K562 (cell line): Measurements from ENCODE around the gene SCTR. TPM values are rescaled to one million over a fixed set of nuclear protein-coding genes. Genes with fewer than 3 reads are reported as not detected.

Source experiments
- ATAC-seq: fragments of 200-7000 bp; cut with Tn5 transposase; 3 replicates; pipeline ENCODE4 v1.9.1; 2020; ENCODE audit warnings: moderate library complexity
- BruUV-seq: library from RNA; stranded (reverse); fragments of 400-500 nt; replicated peaks from 2 replicates; lab custom pipeline; 2021; lab: Mats Ljungman, UMichigan
- CTCF ChIA-PET: fragments of 300-600 bp; formaldehyde crosslinking; extraction: SDS; loops from one replicate; lab custom pipeline; 2021; ENCODE audit warnings: low intra/inter-chr PET ratio; lab: Yijun Ruan, JAX
- POLR2A ChIA-PET: fragments of 300-600, 350-650 bp; sonication (Branson Sonifier 250); formaldehyde crosslinking; extraction: SDS; loops from one replicate; lab custom pipeline; 2021; ENCODE audit warnings: antibody characterized with exemption, inconsistent platforms; lab: Yijun Ruan, JAX
- DNase-seq, 4 experiments: peaks; one replicate each; pipeline versions ENCODE4 v3.0.0 to v3.0.0-alpha.2; 2011 to 2018; ENCODE audit warnings: low spot score in 3 of 4, mixed read lengths in 3 of 4; ENCODE audit errors: extremely low read depth in 1 of 4
- FAIRE-seq: peaks from 2 replicates; lab custom pipeline; 2011; peaks lifted over from hg19 to GRCh38; lab: Jason Lieb, UNC
- H2AFZ ChIP-seq: 2 replicates; pipeline ENCODE4 v1.6.0; 2011; ENCODE audit warnings: low read depth, low read length, control low read depth, inconsistent platforms
- H3K27ac ChIP-seq: fragments of 200-600 bp; 3 replicates; pipeline ENCODE4 v1.8.0; 2011; ENCODE audit warnings: low read depth, mild to moderate bottlenecking, control low read depth, inconsistent platforms, low read length, moderate library complexity, mixed read lengths; ENCODE audit errors: extremely low read depth
- H3K27me3 ChIP-seq, 2 experiments: fragments of 300-600 bp in 1 of 2; 2 replicates in 1 of 2; 3 replicates in 1 of 2; pipeline versions ENCODE4 v1.6.0 to v1.8.0; 2011; ENCODE audit warnings: inconsistent platforms in 2 of 2, low read length in 2 of 2, mild to moderate bottlenecking in 1 of 2, mixed read lengths in 1 of 2, moderate library complexity in 1 of 2; ENCODE audit not compliant: control insufficient read depth in 2 of 2, insufficient read depth in 2 of 2
- H3K36me3 ChIP-seq: fragments of 300-600 bp; 3 replicates; pipeline ENCODE4 v1.8.0; 2011; ENCODE audit warnings: mild to moderate bottlenecking, low read length, inconsistent platforms; ENCODE audit not compliant: control insufficient read depth, insufficient read depth
- H3K4me1 ChIP-seq, 2 experiments: fragments of 200-600 bp in 1 of 2; replicated peaks in 1 of 2; 2 replicates in 1 of 2; 3 replicates in 1 of 2; pipeline versions ENCODE4 v1.5.1 to v1.8.0; 2011; ENCODE audit warnings: inconsistent platforms in 2 of 2, low read length in 2 of 2, mild to moderate bottlenecking in 1 of 2, mixed read lengths in 1 of 2, moderate library complexity in 1 of 2; ENCODE audit not compliant: control insufficient read depth in 2 of 2, insufficient read depth in 2 of 2
- H3K4me2 ChIP-seq: 2 replicates; pipeline ENCODE4 v1.6.1; 2011; ENCODE audit warnings: low read length, control low read depth, inconsistent platforms, mixed read lengths; ENCODE audit not compliant: insufficient read depth
- H3K4me3 ChIP-seq: fragments of 200-600 bp; sonication (generic), shearing (Covaris generic); 2 replicates; pipeline ENCODE4 v1.5.1; 2016; ENCODE audit warnings: control low read depth, inconsistent platforms
- H3K79me2 ChIP-seq: fragments of 200-600 bp; 3 replicates; pipeline ENCODE4 v1.8.0; 2011; ENCODE audit warnings: low read length, inconsistent platforms; ENCODE audit not compliant: control insufficient read depth, insufficient read depth
- H3K9ac ChIP-seq, 2 experiments: 2 replicates each; pipeline versions ENCODE4 v1.6.0 to v1.6.1; 2011; ENCODE audit warnings: low read depth in 2 of 2, low read length in 2 of 2, control low read depth in 1 of 2, inconsistent platforms in 1 of 2, mild to moderate bottlenecking in 1 of 2, mixed read lengths in 1 of 2; ENCODE audit not compliant: insufficient read depth in 1 of 2
- H3K9me1 ChIP-seq: one replicate; pipeline ENCODE4 v1.6.0; 2011; ENCODE audit warnings: inconsistent platforms, mild to moderate bottlenecking, low read length, moderate library complexity; ENCODE audit not compliant: control insufficient read depth, insufficient read depth
- H3K9me3 ChIP-seq: replicated peaks from 2 replicates; pipeline ENCODE4 v1.5.1; 2011; ENCODE audit warnings: low read depth, low read length, inconsistent platforms; ENCODE audit not compliant: control insufficient read depth, insufficient read depth
- H4K20me1 ChIP-seq: replicated peaks from 2 replicates; pipeline ENCODE4 v1.6.1; 2011; ENCODE audit warnings: low read length, inconsistent platforms, mixed read lengths; ENCODE audit not compliant: control insufficient read depth, insufficient read depth
- BCL6 ChIP-seq: fragments of 250-450 bp; sonication (Bioruptor Pico); IDR thresholded peaks from 2 replicates; pipeline ENCODE4 v1.4.0; 2020
- CHCHD3 ChIP-seq: fragments of 250-450 bp; sonication (Bioruptor Pico); IDR thresholded peaks from 2 replicates; pipeline ENCODE4 v2.1.2; 2022; ENCODE audit warnings: mild to moderate bottlenecking
- CREBBP ChIP-seq: IDR thresholded peaks from one replicate; pipeline ENCODE4 v1.6.1; 2012; ENCODE audit warnings: low read depth, mild to moderate bottlenecking, control low read depth, inconsistent platforms, low read length
- ELF4 ChIP-seq: fragments of 450-650 bp; formaldehyde crosslinking; IDR thresholded peaks from 2 replicates; pipeline ENCODE4 v1.4.0; 2022; ENCODE audit warnings: missing genetic modification characterization
- FOS ChIP-seq: IDR thresholded peaks from 3 replicates; pipeline ENCODE4 v1.6.1; 2011; ENCODE audit not compliant: insufficient read length; ENCODE audit errors: extremely low read depth
- MAFK ChIP-seq: IDR thresholded peaks from 2 replicates; pipeline ENCODE4 v1.6.1; 2011; ENCODE audit warnings: low read length, improper control_type of control experiment
- NBN ChIP-seq: fragments of 450-650 bp; IDR thresholded peaks from 2 replicates; pipeline ENCODE4 v1.6.1; 2016; ENCODE audit warnings: low read depth, mild to moderate bottlenecking
- NONO ChIP-seq, 2 experiments: fragments of 200-400 bp in 1 of 2; fragments of 450-650 bp in 1 of 2; formaldehyde crosslinking in 1 of 2; IDR thresholded peaks; 2 replicates each; pipeline ENCODE4 v1.6.1; 2017; ENCODE audit warnings: low read depth in 2 of 2, mild to moderate bottlenecking in 2 of 2, moderate library complexity in 2 of 2, low read length in 1 of 2
- PREB ChIP-seq: sonication (generic); formaldehyde crosslinking; IDR thresholded peaks from 2 replicates; pipeline ENCODE4 v1.8.1; 2023; ENCODE audit warnings: mild to moderate bottlenecking, missing genetic modification reagents
- RBM17 ChIP-seq: fragments of 200-400 bp; formaldehyde crosslinking; IDR thresholded peaks from 2 replicates; pipeline ENCODE4 v1.6.1; 2017; ENCODE audit warnings: low read depth, mild to moderate bottlenecking, low read length, borderline replicate concordance
- RBM22 ChIP-seq: fragments of 200-400 bp; formaldehyde crosslinking; IDR thresholded peaks from 2 replicates; pipeline ENCODE4 v1.6.1; 2018; ENCODE audit warnings: low read length, low read depth; ENCODE audit not compliant: poor library complexity, severe bottlenecking
- TBP ChIP-seq: optimal IDR thresholded peaks from 2 replicates; pipeline ENCODE3; 2011; ENCODE audit warnings: low read depth, low read length, improper control_type of control experiment
- ZNF224 ChIP-seq: sonication (generic); formaldehyde crosslinking; IDR thresholded peaks from 2 replicates; pipeline ENCODE4 v1.8.0; 2022; ENCODE audit warnings: mild to moderate bottlenecking, missing genetic modification reagents
- ZNF408 ChIP-seq: fragments of 250-450 bp; sonication (Bioruptor Pico); IDR thresholded peaks from 2 replicates; pipeline ENCODE4 v1.4.0; 2020; ENCODE audit warnings: low read depth, mild to moderate bottlenecking, moderate library complexity
- WGBS: fragments of 100-300 bp; shearing (Covaris generic); methylation state at CpG from one replicate; pipeline ENCODE4 v1.1.6; 2016; ENCODE audit warnings: low coverage, mixed read lengths; ENCODE audit not compliant: insufficient coverage; ENCODE audit errors: missing lambda C conversion rate; 5-methylcytosine and 5-hydroxymethylcytosine counted together
- in situ Hi-C: fragments of 300-500 bp; cut with MboI; formaldehyde crosslinking; loops from 4 replicates; pipeline ENCODE4 v1.15.0; 2018; ENCODE audit warnings: inconsistent platforms, mixed read lengths
- intact Hi-C: fragments of 100-400 bp; cut with micrococcal nuclease; formaldehyde crosslinking; loops from 2 replicates; pipeline ENCODE4 v1.14.2; 2022
- polyA plus RNA-seq, 8 experiments: library from polyadenylated mRNA; depleted of rRNA in 4 of 8; stranded (reverse) in 5 of 8; unstranded in 3 of 8; fragments of >200 nt; fragmentation: Nextera tagmentation in 2 of 8; fragmentation: Illumina TruSeq in 1 of 8; extraction: Ambion mirVana in 2 of 8; extraction: Trizol in 1 of 8; gene quantifications; 2 replicates each; pipeline versions ENCODE4 v1.2.1 to v1.2.3, GENCODE V29; 2011 to 2014; ENCODE audit warnings: inconsistent platforms in 1 of 8, missing spikeins in 1 of 8
- total RNA-seq, 7 experiments: library from RNA; depleted of rRNA in 6 of 7; stranded (reverse); fragments of >200 nt in 6 of 7; fragmentation: Illumina TruSeq in 2 of 7; extraction: Trizol in 2 of 7; gene quantifications; 2 replicates each; pipeline versions ENCODE4 v1.2.1 to v1.2.3, GENCODE V29; 2011 to 2021; ENCODE audit warnings: low replicate concordance in 1 of 7

Gene SCTR
- total and polyA plus RNA-seq, 9 of the 15 experiments (the other 6 are each of a cell fraction or from before 2014, with no cell fraction given) = not detected

- ChIA-PET POLR2A (interaction anchor here (0.8 kb wide), 1 partner anchor 829 kb away, joined by 3 read pairs; no protein-coding TSS in a partner anchor), CTCF (no interaction called here)
- peaks cover 0 to 4% of the 10 kb centered on the region in 2 experiments; a peak in 1 of 5 replicates for H3K4me1 ChIP-seq
- no peaks in the 10 kb centered on the region for H3K9me3 ChIP-seq
- H3K27ac ChIP-seq = no peak overlapping the region
- intact Hi-C loops = no loop called here
- H3K4me2 ChIP-seq = no peak overlapping the region
- in situ Hi-C loops = no loop called here
- H3K4me3 ChIP-seq = no peak overlapping the region
- peaks cover 9% of the 10 kb centered on the region; the same call in 1 of the 2 replicates for H4K20me1 ChIP-seq
- 12% methylated on average over 6 of the region's 6 CpGs for WGBS
- H3K36me3 ChIP-seq = no peaks in the 10 kb centered on the region
- TF ChIP-seq ELF4 (CRISPR knock-in tag) (no peak), PREB (no peak), NBN (no peak), RBM17 (no peak), NONO (IDR thresholded peaks at IDR 0.05; ENCODE audit: low read depth in 2 of 2, low read length in 1 of 2) (no peak), ZNF224 (CRISPR knock-in tag) (no peak), MAFK (no peak), RBM22 (no peak), FOS (no peak), CHCHD3 (CRISPR knock-in tag) (no peak), BCL6 (CRISPR knock-in tag) (no peak), TBP (no peak), ZNF408 (CRISPR knock-in tag) (no peak), CREBBP (no peak)
- H3K27me3 ChIP-seq = peaks cover 4 to 37% of the 10 kb centered on the region in 2 experiments; a peak in 3 of 5 replicates
- DNase-seq = no peak
- ATAC-seq = no peak
- no TSS peak for BruUV-seq
- no peaks in the 10 kb centered on the region for H3K9me1 ChIP-seq
- no peak overlapping the region for H2AFZ ChIP-seq
- FAIRE-seq = no peak
- no peak overlapping the region for H3K9ac ChIP-seq
- H3K79me2 ChIP-seq = no peaks in the 10 kb centered on the region
Observed at GRCh38 chr2:119438128-119438656, 86.1 kb downstream of the SCTR start.
